Thyroid gland (tissue), 4 donors: Measurements from ENCODE around the gene CDHR3.
A peak's percentile ranks its signal among the peaks of the same experiment; 100 is the strongest.

Experiments
- POLR2A ChIP-seq, 2 donors: fragments of 450-650 bp; IDR thresholded peaks; one replicate each; pipeline ENCODE4 v1.6.1; 2017; ENCODE audit warnings: antibody characterized with exemption in 2 of 2, mild to moderate bottlenecking in 2 of 2, moderate library complexity in 1 of 2
- TF ChIP-seq, protein P1 (sequence below), 6 experiments: fragments of 200-600 bp in 3 of 6; fragments of 450-650 bp in 3 of 6; sonication (generic) in 3 of 6; IDR thresholded peaks; one replicate each; pipeline ENCODE4 v1.5.1; 2016 to 2019; ENCODE audit warnings: antibody characterized with exemption in 6 of 6, mild to moderate bottlenecking in 2 of 6, inconsistent platforms in 1 of 6, moderate library complexity in 1 of 6

DNA sequence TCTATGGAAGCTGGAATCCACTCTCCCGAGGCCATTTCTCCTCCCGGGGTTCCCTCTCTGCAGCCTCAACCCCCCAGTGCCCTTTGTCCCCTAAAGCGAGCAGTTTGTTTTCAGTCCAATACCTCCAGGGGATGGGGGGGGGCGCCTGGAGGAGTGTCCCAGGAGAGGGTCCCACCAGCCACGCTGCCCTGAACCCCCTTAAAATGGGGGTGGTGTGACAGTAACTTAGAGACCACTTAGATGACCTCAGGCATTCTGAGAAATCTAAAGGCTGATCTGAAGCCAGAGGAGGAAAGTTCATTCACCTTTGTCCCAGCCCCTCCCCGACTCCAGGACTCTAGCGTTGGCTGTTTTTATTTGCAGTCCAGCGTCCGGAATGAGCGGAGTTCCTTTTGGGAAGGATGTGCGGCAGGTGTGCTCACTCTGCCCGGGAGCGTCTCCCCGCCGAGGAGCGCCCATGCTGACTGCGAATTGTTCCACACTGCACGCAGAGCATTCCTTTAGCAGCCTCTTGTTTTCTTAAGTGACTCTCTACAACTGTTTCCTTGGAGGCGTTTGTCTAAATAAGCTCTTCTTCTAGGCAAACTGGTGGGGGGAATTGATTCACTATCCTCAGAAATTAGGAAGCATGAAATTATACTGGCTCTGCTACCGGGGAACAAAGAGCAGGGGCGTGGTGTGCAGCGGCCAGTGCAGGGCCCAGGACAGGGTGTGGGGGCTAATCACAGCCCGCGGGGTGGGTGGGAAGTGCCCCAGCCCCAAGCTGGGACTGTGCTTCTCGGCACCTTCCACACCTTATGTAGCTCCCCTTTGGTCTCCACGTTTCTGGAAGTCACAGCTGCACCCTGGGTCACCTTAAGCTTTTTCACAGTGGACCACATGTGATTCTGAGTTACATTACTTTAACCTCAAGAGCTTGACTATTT lies 102.8 kb downstream of the CDHR3 start:
- TF ChIP-seq, protein P1, sequence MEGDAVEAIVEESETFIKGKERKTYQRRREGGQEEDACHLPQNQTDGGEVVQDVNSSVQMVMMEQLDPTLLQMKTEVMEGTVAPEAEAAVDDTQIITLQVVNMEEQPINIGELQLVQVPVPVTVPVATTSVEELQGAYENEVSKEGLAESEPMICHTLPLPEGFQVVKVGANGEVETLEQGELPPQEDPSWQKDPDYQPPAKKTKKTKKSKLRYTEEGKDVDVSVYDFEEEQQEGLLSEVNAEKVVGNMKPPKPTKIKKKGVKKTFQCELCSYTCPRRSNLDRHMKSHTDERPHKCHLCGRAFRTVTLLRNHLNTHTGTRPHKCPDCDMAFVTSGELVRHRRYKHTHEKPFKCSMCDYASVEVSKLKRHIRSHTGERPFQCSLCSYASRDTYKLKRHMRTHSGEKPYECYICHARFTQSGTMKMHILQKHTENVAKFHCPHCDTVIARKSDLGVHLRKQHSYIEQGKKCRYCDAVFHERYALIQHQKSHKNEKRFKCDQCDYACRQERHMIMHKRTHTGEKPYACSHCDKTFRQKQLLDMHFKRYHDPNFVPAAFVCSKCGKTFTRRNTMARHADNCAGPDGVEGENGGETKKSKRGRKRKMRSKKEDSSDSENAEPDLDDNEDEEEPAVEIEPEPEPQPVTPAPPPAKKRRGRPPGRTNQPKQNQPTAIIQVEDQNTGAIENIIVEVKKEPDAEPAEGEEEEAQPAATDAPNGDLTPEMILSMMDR (IDR thresholded peaks at IDR 0.05), result no peak
- peak in 1 of 2 donors; percentile 61 for TF ChIP-seq POLR2A (IDR thresholded peaks at IDR 0.05)
